ENCODE data around the gene CARD18. TPM values are rescaled to one million over a fixed set of nuclear protein-coding genes. Genes with fewer than 3 reads are reported as not detected.

CARD18 gene
- total RNA-seq, 2 donors from 2014 or later, result not detected

DNA sequence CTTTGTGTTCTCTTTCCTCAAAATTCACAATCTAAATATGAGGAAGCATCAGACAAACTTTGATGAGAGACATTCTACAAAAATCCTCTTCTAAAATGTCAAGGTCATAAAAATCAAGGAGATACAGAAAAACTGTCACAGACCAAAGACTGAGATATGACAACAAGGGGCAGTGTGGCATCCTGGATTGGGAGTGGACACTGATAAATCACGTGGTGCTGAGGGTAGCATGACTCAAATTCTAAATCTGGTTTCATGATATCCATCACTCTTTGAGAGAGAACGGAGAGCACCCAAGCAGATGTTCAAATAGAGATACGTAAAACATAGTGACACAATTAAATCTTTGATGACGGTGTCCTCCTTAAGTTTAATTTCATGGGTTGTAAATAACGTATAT lies 13.0 kb upstream of the CARD18 start:
- TF ChIP-seq, protein P1, sequence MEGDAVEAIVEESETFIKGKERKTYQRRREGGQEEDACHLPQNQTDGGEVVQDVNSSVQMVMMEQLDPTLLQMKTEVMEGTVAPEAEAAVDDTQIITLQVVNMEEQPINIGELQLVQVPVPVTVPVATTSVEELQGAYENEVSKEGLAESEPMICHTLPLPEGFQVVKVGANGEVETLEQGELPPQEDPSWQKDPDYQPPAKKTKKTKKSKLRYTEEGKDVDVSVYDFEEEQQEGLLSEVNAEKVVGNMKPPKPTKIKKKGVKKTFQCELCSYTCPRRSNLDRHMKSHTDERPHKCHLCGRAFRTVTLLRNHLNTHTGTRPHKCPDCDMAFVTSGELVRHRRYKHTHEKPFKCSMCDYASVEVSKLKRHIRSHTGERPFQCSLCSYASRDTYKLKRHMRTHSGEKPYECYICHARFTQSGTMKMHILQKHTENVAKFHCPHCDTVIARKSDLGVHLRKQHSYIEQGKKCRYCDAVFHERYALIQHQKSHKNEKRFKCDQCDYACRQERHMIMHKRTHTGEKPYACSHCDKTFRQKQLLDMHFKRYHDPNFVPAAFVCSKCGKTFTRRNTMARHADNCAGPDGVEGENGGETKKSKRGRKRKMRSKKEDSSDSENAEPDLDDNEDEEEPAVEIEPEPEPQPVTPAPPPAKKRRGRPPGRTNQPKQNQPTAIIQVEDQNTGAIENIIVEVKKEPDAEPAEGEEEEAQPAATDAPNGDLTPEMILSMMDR (IDR thresholded peaks at IDR 0.05), result no peak
- Histone ChIP-seq H3K4me3 (no peak overlapping the region), H3K27me3 (no peaks in the 10 kb centered on the region), H3K27ac (no peak overlapping the region), H3K36me3 (no peaks in the 10 kb centered on the region), H3K9ac (ENCODE audit: low read depth in 2 of 2, low read length in 2 of 2) (no peak overlapping the region), H3K9me3 (no peaks in the 10 kb centered on the region), H3K4me1 (no peaks in the 10 kb centered on the region)
- intact Hi-C loops (cut with DNase I), result no loop called here
- no peak for DNase-seq

DNA sequence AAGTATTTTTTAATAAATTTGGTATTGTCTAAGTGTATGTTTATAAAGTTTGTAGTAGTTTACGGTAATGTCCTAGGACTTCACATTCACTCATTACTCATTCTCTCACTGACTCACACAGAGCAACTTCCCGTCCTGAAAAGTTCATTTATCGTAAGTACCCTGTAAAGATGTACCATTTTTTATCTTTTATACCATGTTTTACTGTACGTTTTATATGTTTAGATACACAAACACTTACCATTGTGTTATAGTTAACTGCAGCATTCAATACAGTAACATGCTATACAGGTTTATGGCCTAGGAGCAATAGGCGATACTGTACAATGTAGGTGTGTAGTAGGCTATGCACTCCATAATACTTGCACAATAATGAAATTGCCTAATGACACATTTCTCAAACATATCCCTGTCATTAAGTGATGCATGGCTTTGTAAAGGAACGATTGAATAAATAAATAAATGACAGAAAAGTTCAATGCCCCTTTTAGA lies 12.5 kb upstream of the CARD18 start:
- TF ChIP-seq, protein P1 (IDR thresholded peaks at IDR 0.05), result no peak
- no peaks in the 10 kb centered on the region for H3K36me3 ChIP-seq
- intact Hi-C loops (cut with DNase I), result no loop called here
- H3K9ac ChIP-seq (ENCODE audit: low read depth in 2 of 2, low read length in 2 of 2), result no peak overlapping the region
- DNase-seq, result no peak
- no peak overlapping the region for H3K27ac ChIP-seq
- H3K4me3 ChIP-seq, result no peak overlapping the region
- no peaks in the 10 kb centered on the region for H3K4me1 ChIP-seq
- H3K27me3 ChIP-seq, result no peaks in the 10 kb centered on the region
- no peaks in the 10 kb centered on the region for H3K9me3 ChIP-seq

DNA sequence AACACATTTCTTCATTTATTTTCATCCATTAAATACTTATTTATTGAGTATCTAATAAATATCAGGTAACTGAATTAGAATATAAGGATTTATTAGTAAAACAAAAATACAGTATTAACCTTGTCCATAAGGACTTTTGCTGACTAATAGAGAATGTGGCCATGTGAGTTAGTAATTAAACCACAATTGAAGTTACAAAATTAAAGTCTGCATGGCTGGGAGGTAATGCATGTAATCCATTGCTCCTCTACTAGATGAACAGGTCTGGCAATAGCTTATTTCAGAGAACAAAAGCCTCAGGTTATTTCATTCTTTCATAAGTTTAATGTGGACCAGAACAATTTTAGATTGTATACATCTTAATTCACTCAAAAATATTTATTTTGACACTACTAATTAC lies 9.9 kb upstream of the CARD18 start:
- no peaks in the 10 kb centered on the region for H3K36me3 ChIP-seq
- no peaks in the 10 kb centered on the region for H3K27me3 ChIP-seq
- H3K9me3 ChIP-seq, result no peaks in the 10 kb centered on the region
- DNase-seq, result no peak
- H3K4me3 ChIP-seq, result no peak overlapping the region
- no peak overlapping the region for H3K9ac ChIP-seq (ENCODE audit: low read depth in 2 of 2, low read length in 2 of 2)
- no peaks in the 10 kb centered on the region for H3K4me1 ChIP-seq
- intact Hi-C loops (cut with DNase I), result no loop called here
- H3K27ac ChIP-seq, result no peak overlapping the region
- TF ChIP-seq, protein P1 (IDR thresholded peaks at IDR 0.05), result no peak

DNA sequence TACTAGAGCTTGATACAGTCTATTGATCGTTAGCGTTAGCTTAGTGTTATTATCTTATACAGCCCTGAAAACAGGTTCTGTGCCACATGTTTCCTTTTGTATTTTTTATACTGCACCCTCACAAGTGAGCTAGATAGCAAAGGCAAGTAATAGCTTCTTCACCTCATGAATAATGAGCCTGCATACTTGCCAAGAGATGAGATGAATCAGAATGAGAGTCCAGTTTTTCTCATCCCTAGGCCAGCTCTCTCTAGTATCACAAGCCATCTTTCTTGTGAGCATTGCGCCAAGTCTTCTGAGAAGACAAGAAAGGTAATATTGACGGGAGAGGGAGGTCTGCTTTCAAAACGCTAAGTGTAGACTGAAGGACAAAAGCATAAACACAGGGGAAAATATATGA lies 8.7 kb upstream of the CARD18 start:
- no peaks in the 10 kb centered on the region for H3K9me3 ChIP-seq
- TF ChIP-seq, protein P1 (IDR thresholded peaks at IDR 0.05), result no peak
- H3K4me1 ChIP-seq, result no peaks in the 10 kb centered on the region
- H3K27me3 ChIP-seq, result no peaks in the 10 kb centered on the region
- no peak overlapping the region for H3K9ac ChIP-seq (ENCODE audit: low read depth in 2 of 2, low read length in 2 of 2)
- no peak overlapping the region for H3K4me3 ChIP-seq
- no peak overlapping the region for H3K27ac ChIP-seq
- intact Hi-C loops (cut with DNase I), result no loop called here
- H3K36me3 ChIP-seq, result no peaks in the 10 kb centered on the region
- DNase-seq, result no peak

DNA sequence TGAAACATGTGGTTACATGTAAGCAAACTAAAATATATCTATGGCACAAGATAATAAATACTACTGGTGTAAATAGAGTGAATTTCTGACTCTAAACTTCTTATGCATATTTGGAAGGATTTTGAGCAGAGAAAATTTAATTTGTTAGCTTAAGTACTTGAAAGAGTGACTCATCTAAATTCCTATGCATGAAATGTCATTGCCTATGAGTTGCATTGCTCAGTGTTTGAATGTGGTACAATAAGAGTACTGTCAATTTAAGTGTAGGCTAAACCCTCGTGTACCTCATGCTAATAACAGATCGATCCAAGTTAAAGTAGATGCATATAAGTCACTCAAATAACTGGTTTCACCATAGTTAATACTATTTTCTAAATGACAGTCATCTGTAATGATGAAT lies 5.3 kb upstream of the CARD18 start:
- H3K9me3 ChIP-seq, result no peaks in the 10 kb centered on the region
- intact Hi-C loops (cut with DNase I), result no loop called here
- no peak overlapping the region for H3K27ac ChIP-seq
- no peak overlapping the region for H3K4me3 ChIP-seq
- no peaks in the 10 kb centered on the region for H3K36me3 ChIP-seq
- TF ChIP-seq, protein P1 (IDR thresholded peaks at IDR 0.05), result no peak
- no peak overlapping the region for H3K9ac ChIP-seq (ENCODE audit: low read depth in 2 of 2, low read length in 2 of 2)
- no peaks in the 10 kb centered on the region for H3K27me3 ChIP-seq
- DNase-seq, result no peak
- no peaks in the 10 kb centered on the region for H3K4me1 ChIP-seq

DNA sequence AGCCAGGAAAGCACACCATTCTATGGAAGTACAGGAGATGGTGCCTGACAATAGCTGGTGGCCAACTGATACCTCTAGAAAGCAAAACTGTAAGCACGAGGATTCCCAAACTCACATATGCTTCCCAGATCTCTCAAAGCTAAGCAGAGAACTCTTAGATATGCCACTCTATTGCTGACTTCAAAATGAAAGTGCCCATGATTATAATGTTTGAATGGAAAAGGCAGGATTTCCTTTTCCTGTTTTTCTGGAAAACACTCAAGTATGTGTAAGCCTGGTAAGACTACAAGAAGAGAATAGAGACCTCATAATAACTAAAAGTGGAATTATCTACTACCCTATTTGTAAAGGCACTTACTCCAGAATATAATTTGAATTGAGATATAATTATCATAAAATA lies 2.6 kb upstream of the CARD18 start:
- no peaks in the 10 kb centered on the region for H3K36me3 ChIP-seq
- TF ChIP-seq, protein P1 (IDR thresholded peaks at IDR 0.05), result no peak
- H3K4me1 ChIP-seq, result no peaks in the 10 kb centered on the region
- DNase-seq, result no peak
- intact Hi-C loops (cut with DNase I), result no loop called here
- no peak overlapping the region for H3K4me3 ChIP-seq
- H3K27me3 ChIP-seq, result no peaks in the 10 kb centered on the region
- H3K27ac ChIP-seq, result no peak overlapping the region
- no peak overlapping the region for H3K9ac ChIP-seq (ENCODE audit: low read depth in 2 of 2, low read length in 2 of 2)
- no peaks in the 10 kb centered on the region for H3K9me3 ChIP-seq
